Neuronal stem cell (in vitro differentiated cells): Measurements from ENCODE around the gene MX1.

Experiments used
- DNase-seq: peaks from one replicate; pipeline ENCODE4 v3.0.0-alpha.2; 2013; ENCODE audit warnings: low spot score
- H2AFZ ChIP-seq: one replicate; pipeline ENCODE4 v1.6.1; 2013; ENCODE audit warnings: mild to moderate bottlenecking, low read length, inconsistent platforms
- H2AK5ac ChIP-seq: 2 replicates; pipeline ENCODE4 v1.6.1; 2013; ENCODE audit warnings: low read depth, mild to moderate bottlenecking, inconsistent platforms, low read length, moderate library complexity, mixed read lengths
- H2BK120ac ChIP-seq: 2 replicates; pipeline ENCODE4 v1.6.1; 2013; ENCODE audit warnings: low read depth, mild to moderate bottlenecking, inconsistent platforms, low read length, moderate library complexity, mixed read lengths
- H2BK12ac ChIP-seq: one replicate; pipeline ENCODE4 v1.6.1; 2013; ENCODE audit warnings: low read length, inconsistent platforms
- H2BK15ac ChIP-seq: 2 replicates; pipeline ENCODE4 v1.6.1; 2013; ENCODE audit warnings: mild to moderate bottlenecking, low read length, inconsistent platforms, mixed read lengths
- H2BK5ac ChIP-seq: one replicate; pipeline ENCODE4 v1.6.1; 2013; ENCODE audit warnings: inconsistent platforms, mild to moderate bottlenecking, low read length, moderate library complexity
- H3K14ac ChIP-seq: one replicate; pipeline ENCODE4 v1.6.1; 2013; ENCODE audit warnings: low read length, inconsistent platforms
- H3K18ac ChIP-seq: 2 replicates; pipeline ENCODE4 v1.6.1; 2013; ENCODE audit warnings: low read length, inconsistent platforms
- H3K23ac ChIP-seq: 2 replicates; pipeline ENCODE4 v1.6.1; 2013; ENCODE audit warnings: low read depth, mild to moderate bottlenecking, mixed read lengths, low read length, inconsistent platforms; ENCODE audit not compliant: poor library complexity
- H3K27ac ChIP-seq: replicated peaks from 3 replicates; pipeline ENCODE4 v1.5.1; 2013; ENCODE audit warnings: low read length, inconsistent platforms
- H3K27me3 ChIP-seq, 3 experiments: 2 replicates each; pipeline ENCODE4 v1.6.1; 2013; ENCODE audit warnings: low read length in 3 of 3, mild to moderate bottlenecking in 2 of 3, inconsistent platforms in 1 of 3, low read depth in 1 of 3, mixed read lengths in 1 of 3, moderate library complexity in 1 of 3; ENCODE audit not compliant: control insufficient read depth in 3 of 3, insufficient read depth in 3 of 3
- H3K36me3 ChIP-seq, 2 donors: replicated peaks in 1 of 2; 2 replicates each; pipeline ENCODE4 v1.6.1; 2013; ENCODE audit warnings: low read length in 2 of 2; ENCODE audit not compliant: control insufficient read depth in 2 of 2, insufficient read depth in 2 of 2
- H3K4ac ChIP-seq: 2 replicates; pipeline ENCODE4 v1.6.1; 2013; ENCODE audit warnings: inconsistent platforms, mild to moderate bottlenecking, low read length, moderate library complexity
- H3K4me1 ChIP-seq, 2 donors: 1 replicate in 1 of 2; 2 replicates in 1 of 2; pipeline ENCODE4 v1.6.1; 2013; ENCODE audit warnings: low read length in 2 of 2, low read depth in 1 of 2; ENCODE audit not compliant: control insufficient read depth in 2 of 2, insufficient read depth in 1 of 2
- H3K4me2 ChIP-seq: one replicate; pipeline ENCODE4 v1.6.1; 2013; ENCODE audit warnings: mild to moderate bottlenecking, low read length, inconsistent platforms; ENCODE audit not compliant: insufficient read depth, poor library complexity, severe bottlenecking
- H3K4me3 ChIP-seq, 2 donors: 2 replicates each; pipeline ENCODE4 v1.5.1; 2013; ENCODE audit warnings: low read length in 2 of 2, mild to moderate bottlenecking in 2 of 2, inconsistent platforms in 1 of 2, moderate library complexity in 1 of 2
- H3K79me1 ChIP-seq: one replicate; pipeline ENCODE4 v1.6.1; 2013; ENCODE audit warnings: low read depth, mild to moderate bottlenecking, inconsistent platforms, low read length, moderate library complexity
- H3K9ac ChIP-seq: one replicate; pipeline ENCODE4 v1.6.1; 2013; ENCODE audit warnings: mild to moderate bottlenecking, low read depth, low read length, inconsistent platforms; ENCODE audit not compliant: poor library complexity
- H3K9me3 ChIP-seq, 2 donors: replicated peaks in 1 of 2; 2 replicates each; pipeline versions ENCODE3 to v1.6.1; 2013; ENCODE audit warnings: low read length in 2 of 2, mild to moderate bottlenecking in 2 of 2, inconsistent platforms in 1 of 2, low read depth in 1 of 2, mixed read lengths in 1 of 2, moderate library complexity in 1 of 2; ENCODE audit not compliant: control insufficient read depth in 2 of 2, insufficient read depth in 1 of 2
- H4K8ac ChIP-seq: one replicate; pipeline ENCODE4 v1.6.1; 2013; ENCODE audit warnings: low read depth, mild to moderate bottlenecking, inconsistent platforms, low read length, moderate library complexity
- H4K91ac ChIP-seq: one replicate; pipeline ENCODE4 v1.6.1; 2013; ENCODE audit warnings: low read length, low read depth, mild to moderate bottlenecking, inconsistent platforms; ENCODE audit not compliant: poor library complexity
- WGBS, 2 donors: extraction: QIAGEN DNeasy Blood & Tissue Kit; methylation state at CpG; one replicate each; pipeline ENCODE4 v1.1.7; 2013; ENCODE audit warnings: missing lambda C conversion rate in 2 of 2, mixed read lengths in 1 of 2; ENCODE audit not compliant: insufficient read length in 2 of 2, insufficient replicate concordance in 1 of 2; ENCODE audit errors: extremely low coverage in 2 of 2; 5-methylcytosine and 5-hydroxymethylcytosine counted together

Gene MX1

GRCh38 chr21:41504030-41504429 lies 78.0 kb downstream of the MX1 start:
- no peak overlapping the region for H2BK12ac ChIP-seq
- H2AK5ac ChIP-seq, result no peak overlapping the region
- DNase-seq, result no peak
- WGBS, 2 donors, result no CpG with 5 or more reads among the region's 5 CpGs
- H2BK120ac ChIP-seq, result no peak overlapping the region
- H3K23ac ChIP-seq, result no peak overlapping the region
- H3K4me1 ChIP-seq, result peaks cover 0 to 6% of the 10 kb centered on the region in 2 donors
- no peak overlapping the region for H2BK5ac ChIP-seq
- H3K27ac ChIP-seq, result no peak overlapping the region
- H3K36me3 ChIP-seq, result no peaks in the 10 kb centered on the region
- peaks cover 18 to 57% (median 38%) of the 10 kb centered on the region in 3 experiments for H3K27me3 ChIP-seq
- no peak overlapping the region for H3K9ac ChIP-seq
- no peak overlapping the region for H3K4ac ChIP-seq
- no peak overlapping the region for H2AFZ ChIP-seq
- H2BK15ac ChIP-seq, result no peak overlapping the region
- H3K4me3 ChIP-seq, result no peak overlapping the region
- no peak overlapping the region for H4K91ac ChIP-seq
- H4K8ac ChIP-seq, result no peak overlapping the region
- H3K18ac ChIP-seq, result no peak overlapping the region
- H3K79me1 ChIP-seq, result no peaks in the 10 kb centered on the region
- H3K14ac ChIP-seq, result no peak overlapping the region
- H3K4me2 ChIP-seq, result no peak overlapping the region
- peaks cover 0 to 2% of the 10 kb centered on the region in 2 donors for H3K9me3 ChIP-seq

GRCh38 chr21:41506005-41506594 lies 80.1 kb downstream of the MX1 start:
- H3K14ac ChIP-seq, result no peak overlapping the region
- peak overlapping the region; percentile 9 for H2BK15ac ChIP-seq
- H2BK12ac ChIP-seq, result no peak overlapping the region
- H3K4me3 ChIP-seq, result no peak overlapping the region
- H3K23ac ChIP-seq, result no peak overlapping the region
- no peak overlapping the region for H2BK120ac ChIP-seq
- H3K18ac ChIP-seq, result no peak overlapping the region
- no peak overlapping the region for H3K4ac ChIP-seq
- H3K36me3 ChIP-seq, result no peaks in the 10 kb centered on the region
- no peak overlapping the region for H3K27ac ChIP-seq
- H3K9me3 ChIP-seq, result peaks cover 0 to 2% of the 10 kb centered on the region in 2 donors
- no peak overlapping the region for H3K9ac ChIP-seq
- no peak overlapping the region for H4K8ac ChIP-seq
- H3K4me1 ChIP-seq, result peaks cover 0 to 6% of the 10 kb centered on the region in 2 donors
- no peak for DNase-seq
- no peak overlapping the region for H2AFZ ChIP-seq
- no peak overlapping the region for H4K91ac ChIP-seq
- no peak overlapping the region for H2AK5ac ChIP-seq
- WGBS, 2 donors, result no CpG with 5 or more reads among the region's 7 CpGs
- no peak overlapping the region for H2BK5ac ChIP-seq
- peaks cover 18 to 56% (median 46%) of the 10 kb centered on the region in 3 experiments for H3K27me3 ChIP-seq
- no peak overlapping the region for H3K4me2 ChIP-seq
- no peaks in the 10 kb centered on the region for H3K79me1 ChIP-seq

GRCh38 chr21:41506611-41507520 lies 80.8 kb downstream of the MX1 start:
- Histone ChIP-seq H3K23ac (peak overlapping the region; percentile 77), H4K8ac (no peak overlapping the region), H2AFZ (no peak overlapping the region), H3K4me3 (peak overlapping the region in 1 of 2 donors; percentile 82), H3K4ac (no peak overlapping the region), H2BK5ac (no peak overlapping the region), H3K14ac (peak overlapping the region; percentile 6), H3K18ac (peak overlapping the region; percentile 91), H3K36me3 (no peaks in the 10 kb centered on the region), H2AK5ac (no peak overlapping the region), H2BK12ac (no peak overlapping the region), H3K4me1 (peaks cover 0 to 9% of the 10 kb centered on the region in 2 donors), H2BK15ac (peak overlapping the region; percentile 88), H3K9ac (no peak overlapping the region), H2BK120ac (no peak overlapping the region), H3K79me1 (no peaks in the 10 kb centered on the region), H3K4me2 (peak overlapping the region; percentile 93), H3K27ac (no peak overlapping the region), H3K9me3 (peaks cover 0 to 2% of the 10 kb centered on the region in 2 donors), H4K91ac (no peak overlapping the region), H3K27me3 (peaks cover 18 to 56% (median 46%) of the 10 kb centered on the region in 3 experiments)
- DNase-seq, result peak; percentile 27
- WGBS, 2 donors, result no CpG with 5 or more reads among the region's 64 CpGs
